ENCODE measurements around the gene CD69. TPM values are rescaled to one million over a fixed set of nuclear protein-coding genes. Genes with fewer than 3 reads are reported as not detected.

The CD69 gene
- total RNA-seq, 1 donor from 2014 or later: not detected

GRCh38 chr12:9781360-9781759 lies 20.7 kb upstream of the CD69 start:
- Histone ChIP-seq H3K4me2 (no peak overlapping the region), H3K79me2 (ENCODE audit: low read depth) (no peaks in the 10 kb centered on the region), H3K27me3 (no peaks in the 10 kb centered on the region), H3F3A (ENCODE audit: low read depth) (no peaks in the 10 kb centered on the region), H3K27ac (no peak overlapping the region), H3K36me3 (no peaks in the 10 kb centered on the region), H3K4me3 (no peak overlapping the region), H4K20me1 (ENCODE audit: low read depth) (no peaks in the 10 kb centered on the region), H3K9me3 (ENCODE audit: low read depth) (no peaks in the 10 kb centered on the region), H3K9ac (no peak overlapping the region), H2AFZ (replicated peaks) (no peak overlapping the region), H3K4me1 (peaks cover 4% of the 10 kb centered on the region)
- no peaks in the 10 kb centered on the region for H3K27me3 Mint-ChIP-seq (ENCODE audit: insufficient read depth, low read depth)
- no peak overlapping the region for H3K27ac Mint-ChIP-seq
- H3K36me3 Mint-ChIP-seq: no peaks in the 10 kb centered on the region
- no peak for TF ChIP-seq EZH2 (IDR thresholded peaks at IDR 0.05)
- no peak for TF ChIP-seq EZH2phosphoT487 (IDR thresholded peaks at IDR 0.05)
- no peak for TF ChIP-seq CTCF (IDR thresholded peaks at IDR 0.05)
- peaks cover 1% of the 10 kb centered on the region for H3K4me1 Mint-ChIP-seq
- H3K9me3 Mint-ChIP-seq: peaks cover 3% of the 10 kb centered on the region
- no peak for DNase-seq (ENCODE audit: low spot score)
- H3K4me3 Mint-ChIP-seq: no peak overlapping the region

GRCh38 chr12:9779209-9779608 lies 18.5 kb upstream of the CD69 start:
- H3K4me1 ChIP-seq: no peaks in the 10 kb centered on the region
- no peaks in the 10 kb centered on the region for H4K20me1 ChIP-seq (ENCODE audit: low read depth)
- Mint-ChIP-seq H3K9me3 (peaks cover 3% of the 10 kb centered on the region), H3K4me1 (no peaks in the 10 kb centered on the region), H3K4me3 (no peak overlapping the region), H3K27ac (no peak overlapping the region), H3K36me3 (no peaks in the 10 kb centered on the region), H3K27me3 (ENCODE audit: insufficient read depth, low read depth) (no peaks in the 10 kb centered on the region)
- H3K27ac ChIP-seq: no peak overlapping the region
- no peak overlapping the region for H3K9ac ChIP-seq
- no peak for DNase-seq (ENCODE audit: low spot score)
- H2AFZ ChIP-seq (replicated peaks): no peak overlapping the region
- no peaks in the 10 kb centered on the region for H3K36me3 ChIP-seq
- no peak for TF ChIP-seq CTCF (IDR thresholded peaks at IDR 0.05)
- TF ChIP-seq EZH2 (IDR thresholded peaks at IDR 0.05): no peak
- no peaks in the 10 kb centered on the region for H3K27me3 ChIP-seq
- H3K4me2 ChIP-seq: no peak overlapping the region
- no peaks in the 10 kb centered on the region for H3K9me3 ChIP-seq (ENCODE audit: low read depth)
- H3K79me2 ChIP-seq (ENCODE audit: low read depth): no peaks in the 10 kb centered on the region
- H3K4me3 ChIP-seq: no peak overlapping the region
- no peaks in the 10 kb centered on the region for H3F3A ChIP-seq (ENCODE audit: low read depth)

GRCh38 chr12:9776781-9777180 lies 16.1 kb upstream of the CD69 start:
- Histone ChIP-seq H3K27ac (no peak overlapping the region), H2AFZ (replicated peaks) (no peak overlapping the region), H3K4me3 (no peak overlapping the region), H3K36me3 (no peaks in the 10 kb centered on the region), H3K79me2 (ENCODE audit: low read depth) (no peaks in the 10 kb centered on the region), H4K20me1 (ENCODE audit: low read depth) (no peaks in the 10 kb centered on the region), H3K4me1 (no peaks in the 10 kb centered on the region), H3K9me3 (ENCODE audit: low read depth) (no peaks in the 10 kb centered on the region), H3K4me2 (no peak overlapping the region), H3K9ac (no peak overlapping the region), H3F3A (ENCODE audit: low read depth) (no peaks in the 10 kb centered on the region), H3K27me3 (no peaks in the 10 kb centered on the region)
- H3K27me3 Mint-ChIP-seq (ENCODE audit: insufficient read depth, low read depth): no peaks in the 10 kb centered on the region
- no peak for DNase-seq (ENCODE audit: low spot score)
- H3K4me1 Mint-ChIP-seq: no peaks in the 10 kb centered on the region
- TF ChIP-seq EZH2phosphoT487 (IDR thresholded peaks at IDR 0.05): no peak
- no peak for TF ChIP-seq EZH2 (IDR thresholded peaks at IDR 0.05)
- no peak for TF ChIP-seq CTCF (IDR thresholded peaks at IDR 0.05)
- H3K4me3 Mint-ChIP-seq: no peak overlapping the region
- no peak overlapping the region for H3K27ac Mint-ChIP-seq
- peaks cover 3% of the 10 kb centered on the region for H3K9me3 Mint-ChIP-seq
- no peaks in the 10 kb centered on the region for H3K36me3 Mint-ChIP-seq

Data from neural progenitor cell (in vitro differentiated cells).